ENCODE data around the gene PKMYT1. TPM values are rescaled to one million over a fixed set of nuclear protein-coding genes. Genes with fewer than 3 reads are reported as not detected.
A peak's percentile ranks its signal among the peaks of the same experiment; 100 is the strongest.

The PKMYT1 gene
- total RNA-seq, 1 donor from 2014 or later, result 42.3 TPM

DNA sequence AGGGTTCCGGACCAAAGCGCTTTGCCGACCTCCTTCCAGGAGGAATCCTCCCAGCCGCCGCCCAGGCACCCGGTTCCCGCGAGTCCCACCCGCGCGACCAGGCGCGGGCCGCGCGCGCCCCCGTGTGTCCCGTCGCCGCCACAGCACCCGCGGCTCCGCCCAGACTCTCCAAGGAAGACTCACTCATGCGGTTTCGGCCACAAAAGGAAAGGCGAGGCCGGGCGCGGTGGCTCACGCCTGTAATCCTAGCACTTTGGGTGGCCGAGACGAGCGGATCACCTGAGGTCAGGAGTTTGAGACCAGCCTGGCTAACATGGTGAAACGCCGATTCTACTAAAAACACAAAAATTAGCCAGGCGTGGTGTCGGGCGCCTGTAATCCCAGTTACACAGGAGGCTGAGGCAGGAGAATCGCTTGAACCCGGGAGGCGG lies 3.5 kb upstream of the PKMYT1 start:
- H3K27me3 Mint-ChIP-seq, result no peaks in the 10 kb centered on the region
- TF ChIP-seq CTCF (conservative IDR thresholded peaks at IDR 0.05), result peak; percentile 95
- peak overlapping the region; percentile 83 for H3K27ac Mint-ChIP-seq
- H3K36me3 Mint-ChIP-seq, result no peaks in the 10 kb centered on the region
- H3K9me3 Mint-ChIP-seq, result no peaks in the 10 kb centered on the region
- H3K4me1 Mint-ChIP-seq (ENCODE audit: unreplicated experiment), result peaks cover 12% of the 10 kb centered on the region
- peak overlapping the region; percentile 58 for H3K4me3 Mint-ChIP-seq
- peak; percentile 91 for DNase-seq (ENCODE audit: extremely low spot score, unreplicated experiment)

DNA sequence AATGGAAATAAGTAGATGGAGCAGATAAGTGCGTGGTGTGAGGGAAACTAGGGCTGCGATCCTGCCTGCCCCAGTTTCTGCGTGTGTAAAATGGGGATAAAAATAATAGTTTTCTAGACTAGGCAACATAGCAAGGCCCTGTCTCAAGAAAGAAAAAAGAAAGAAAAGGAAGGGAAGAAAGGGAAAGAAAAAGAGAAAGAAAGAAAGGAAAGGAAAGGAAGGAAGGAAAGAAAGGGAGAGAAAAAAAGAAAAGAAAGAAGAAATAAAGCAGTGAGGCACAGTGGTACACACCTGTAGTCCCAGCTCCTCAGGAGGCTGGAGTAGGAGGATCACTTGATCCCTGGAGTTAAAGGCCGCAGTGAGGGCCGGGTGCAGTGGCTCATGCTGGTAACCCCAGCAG lies 2.2 kb upstream of the PKMYT1 start:
- Mint-ChIP-seq H3K9me3 (no peaks in the 10 kb centered on the region), H3K4me1 (ENCODE audit: unreplicated experiment) (peaks cover 12% of the 10 kb centered on the region), H3K27ac (no peak overlapping the region), H3K36me3 (no peaks in the 10 kb centered on the region), H3K4me3 (peak overlapping the region; percentile 80), H3K27me3 (no peaks in the 10 kb centered on the region)
- no peak for DNase-seq (ENCODE audit: extremely low spot score, unreplicated experiment)
- no peak for TF ChIP-seq CTCF (conservative IDR thresholded peaks at IDR 0.05)

- Mint-ChIP-seq H3K9me3 (no peaks in the 10 kb centered on the region), H3K27me3 (no peaks in the 10 kb centered on the region), H3K4me3 (peak overlapping the region; percentile 80), H3K4me1 (ENCODE audit: unreplicated experiment) (peaks cover 12% of the 10 kb centered on the region), H3K36me3 (no peaks in the 10 kb centered on the region), H3K27ac (peak overlapping the region; percentile 73)
- TF ChIP-seq CTCF (conservative IDR thresholded peaks at IDR 0.05), result no peak
- no peak for DNase-seq (ENCODE audit: extremely low spot score, unreplicated experiment)
Measured at GRCh38 chr16:2981899-2982250, 1.6 kb upstream of the PKMYT1 start.

- no peak for TF ChIP-seq CTCF (conservative IDR thresholded peaks at IDR 0.05)
- no peak for DNase-seq (ENCODE audit: extremely low spot score, unreplicated experiment)
- H3K4me1 Mint-ChIP-seq (ENCODE audit: unreplicated experiment), result peaks cover 12% of the 10 kb centered on the region
- H3K4me3 Mint-ChIP-seq, result peak overlapping the region; percentile 80
- no peaks in the 10 kb centered on the region for H3K27me3 Mint-ChIP-seq
- H3K36me3 Mint-ChIP-seq, result no peaks in the 10 kb centered on the region
- H3K27ac Mint-ChIP-seq, result peak overlapping the region; percentile 73
- no peaks in the 10 kb centered on the region for H3K9me3 Mint-ChIP-seq
Measured at GRCh38 chr16:2981177-2981898, 1.1 kb upstream of the PKMYT1 start.

GRCh38 chr16:2979669-2980226 lies 498 bp downstream of the PKMYT1 start:
- TF ChIP-seq CTCF (conservative IDR thresholded peaks at IDR 0.05), result no peak
- H3K4me3 Mint-ChIP-seq, result peak overlapping the region; percentile 87
- DNase-seq (ENCODE audit: extremely low spot score, unreplicated experiment), result no peak
- peaks cover 12% of the 10 kb centered on the region for H3K4me1 Mint-ChIP-seq (ENCODE audit: unreplicated experiment)
- no peaks in the 10 kb centered on the region for H3K27me3 Mint-ChIP-seq
- H3K9me3 Mint-ChIP-seq, result no peaks in the 10 kb centered on the region
- no peak overlapping the region for H3K27ac Mint-ChIP-seq
- H3K36me3 Mint-ChIP-seq, result no peaks in the 10 kb centered on the region
